HG03108 (cell line): ENCODE results near the gene POLRMT.
"Not testable (repeated sequence)": the region's sequence is repeated elsewhere in the genome, so short reads cannot be mapped to it uniquely, and the experiment has no call there.

Experiments used
- ATAC-seq: cut with Tn5 transposase; IDR thresholded peaks from one replicate; pipeline ENCODE4 v1.9.1; 2021; ENCODE audit warnings: moderate library complexity; ENCODE audit not compliant: unreplicated experiment

Gene POLRMT

DNA sequence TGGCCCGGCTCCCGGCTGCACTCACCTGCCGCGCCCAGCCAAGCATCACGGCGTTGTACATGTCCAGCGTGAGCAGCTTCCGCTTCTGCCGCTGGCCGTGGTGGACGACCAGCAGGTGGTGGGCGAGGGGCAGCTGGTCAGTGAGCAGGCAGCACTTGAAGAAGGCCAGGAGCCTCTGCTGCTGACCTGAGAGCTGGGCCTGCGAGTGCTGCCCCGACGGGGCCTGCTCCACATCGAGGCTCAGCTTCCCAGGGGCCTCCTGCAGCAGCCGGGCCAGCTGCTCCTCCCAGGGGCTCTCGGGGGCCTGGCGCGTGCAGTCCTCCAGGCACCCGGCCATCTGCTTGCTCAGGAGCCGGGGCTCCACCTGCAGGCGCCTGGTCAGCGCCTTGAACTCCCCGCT, 3.8 kb downstream of the POLRMT start:
- not testable (repeated sequence) for ATAC-seq

DNA sequence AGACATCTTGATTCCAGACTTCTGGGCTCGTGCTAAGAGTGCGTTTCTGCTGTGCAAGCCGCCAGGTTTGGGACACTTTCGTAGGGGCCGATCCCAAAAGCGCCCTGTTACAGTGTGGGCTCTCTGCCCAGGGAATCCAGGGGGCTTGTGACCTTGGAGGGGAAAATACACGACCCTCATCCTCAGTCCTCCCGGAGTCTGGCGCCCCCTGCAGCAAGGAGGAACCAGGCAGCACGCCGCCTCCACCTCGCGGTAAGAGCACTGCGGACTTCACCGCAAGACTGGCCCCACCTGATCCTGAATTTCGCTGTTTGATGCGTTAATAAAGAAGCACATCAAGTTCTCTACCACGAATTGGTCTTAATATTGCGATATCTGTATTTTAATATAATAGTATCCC, 5.2 kb downstream of the POLRMT start:
- no peak for ATAC-seq

DNA sequence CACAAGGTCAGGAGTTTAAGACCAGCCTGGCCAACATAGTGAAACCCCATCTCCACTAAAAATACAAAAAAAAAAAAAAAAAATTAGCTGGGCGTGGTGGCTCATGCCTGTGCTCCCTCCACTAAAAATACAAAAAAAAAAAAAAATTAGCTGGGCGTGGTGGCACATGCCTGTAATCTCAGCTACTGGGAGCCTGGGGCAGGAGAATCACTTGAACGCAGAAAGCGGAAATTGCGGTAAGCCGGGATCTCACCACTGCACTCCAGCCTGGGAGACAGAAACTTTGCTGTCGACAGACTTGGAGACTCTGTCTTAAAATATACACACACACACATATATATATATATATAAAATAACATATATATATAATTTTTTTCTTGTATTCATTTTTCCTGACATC, 6.8 kb downstream of the POLRMT start:
- not testable (repeated sequence) for ATAC-seq

DNA sequence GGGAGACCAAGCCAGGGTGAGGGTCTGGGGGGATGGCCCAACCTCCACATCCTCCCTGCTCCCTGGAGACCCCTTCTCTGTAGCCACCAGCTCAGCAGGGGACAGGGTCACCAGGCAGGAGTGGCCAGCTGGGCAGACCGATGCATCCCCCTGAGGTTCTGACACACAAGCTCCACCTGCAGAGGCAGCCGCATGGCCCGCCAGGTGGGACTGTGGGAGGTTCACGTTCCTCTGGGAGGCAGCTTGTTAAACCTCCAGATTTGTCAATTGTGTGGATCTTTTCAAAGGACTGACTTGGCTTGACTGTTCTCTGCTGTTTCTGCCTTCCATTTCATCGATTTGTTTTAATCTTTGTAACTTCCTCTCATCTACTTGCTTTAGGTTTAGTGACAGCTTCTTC, 8.1 kb downstream of the POLRMT start:
- no peak for ATAC-seq

DNA sequence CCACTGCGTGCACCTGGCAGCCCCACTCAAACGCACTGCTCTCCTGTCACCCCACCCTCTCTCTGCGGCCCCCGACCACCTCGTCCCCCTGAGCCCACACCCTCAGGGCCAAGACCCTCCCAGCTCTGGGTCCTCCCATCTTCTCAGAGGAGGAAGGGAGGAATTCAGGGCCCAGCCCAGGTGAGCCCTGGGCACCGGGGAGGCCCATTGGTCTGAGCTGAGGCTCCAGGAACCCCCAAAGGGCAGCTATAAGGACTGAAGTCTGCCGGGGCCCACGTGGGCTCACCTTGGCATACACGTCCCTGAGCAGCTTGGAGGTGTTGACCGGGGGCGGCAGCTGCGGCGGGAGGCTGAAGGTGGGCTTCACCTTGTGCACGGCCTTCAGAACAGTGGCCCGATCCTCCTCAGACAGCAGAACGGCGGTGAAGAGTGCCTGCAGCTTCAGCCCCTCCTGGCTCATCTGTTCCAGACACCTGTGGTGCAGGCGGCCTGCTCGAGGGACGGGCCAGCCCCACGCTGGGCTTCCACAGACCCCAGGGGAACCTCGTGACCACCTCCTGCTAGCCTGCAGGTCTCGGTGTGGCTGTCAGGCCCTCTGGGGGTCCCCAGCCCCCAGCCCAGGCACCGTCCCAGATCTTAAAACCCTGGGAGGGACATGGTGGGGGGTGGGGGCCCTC, 8.8 kb downstream of the POLRMT start:
- ATAC-seq: no peak

DNA sequence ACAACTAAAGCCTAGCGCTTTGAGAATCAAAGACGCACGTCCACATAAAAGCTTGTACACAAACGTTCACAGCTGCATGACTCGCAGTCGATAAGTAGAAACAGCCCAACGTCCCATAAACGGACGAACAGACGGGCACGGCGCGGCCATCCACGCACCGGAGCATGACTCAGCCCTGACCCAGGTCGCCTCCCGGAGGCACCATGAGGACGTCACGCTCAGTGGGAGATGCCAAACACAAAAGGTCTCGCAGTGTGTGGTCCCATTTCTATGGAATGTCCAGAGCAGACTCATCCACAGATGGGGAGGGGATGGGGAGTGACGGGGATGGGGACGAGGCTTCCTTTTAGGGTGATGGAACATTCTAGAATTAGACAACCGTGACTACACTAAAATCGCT, 9.4 kb downstream of the POLRMT start:
- no peak for ATAC-seq

DNA sequence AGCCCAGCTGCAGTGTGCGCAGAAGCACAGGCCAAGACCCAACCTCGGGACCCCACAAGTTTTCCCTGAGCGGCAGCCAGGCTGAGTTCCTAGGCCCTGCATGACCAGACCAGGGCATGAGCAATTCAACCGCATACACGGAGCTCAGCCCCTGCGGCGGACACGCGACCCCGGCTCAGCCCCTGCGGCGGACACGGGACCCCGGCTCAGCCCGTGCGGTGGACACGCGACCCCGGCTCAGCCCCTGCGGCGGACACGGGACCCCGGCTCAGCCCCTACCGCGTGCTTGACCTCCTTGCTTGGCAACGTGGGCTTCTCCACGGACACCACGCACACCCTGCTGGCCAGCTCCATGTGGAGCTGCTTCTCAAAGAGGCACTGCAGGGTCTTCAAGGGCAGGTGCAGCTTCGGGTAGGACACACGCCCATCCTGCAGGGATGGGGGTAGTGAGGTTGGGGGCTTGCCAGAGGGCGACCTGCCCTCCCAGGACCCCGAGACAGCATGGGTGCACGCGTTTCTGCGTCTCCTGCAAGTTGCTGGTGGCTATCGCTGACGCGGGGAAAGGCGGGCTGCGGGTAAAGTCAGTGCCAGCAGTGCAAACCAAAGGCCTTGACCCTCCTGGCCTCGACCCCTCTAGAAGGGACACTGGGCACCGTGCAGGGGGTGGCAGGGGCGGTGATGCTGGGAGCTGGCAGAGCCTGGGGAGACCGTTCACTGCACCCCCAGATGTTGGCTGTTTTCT, 10.0 kb downstream of the POLRMT start:
- no peak for ATAC-seq

DNA sequence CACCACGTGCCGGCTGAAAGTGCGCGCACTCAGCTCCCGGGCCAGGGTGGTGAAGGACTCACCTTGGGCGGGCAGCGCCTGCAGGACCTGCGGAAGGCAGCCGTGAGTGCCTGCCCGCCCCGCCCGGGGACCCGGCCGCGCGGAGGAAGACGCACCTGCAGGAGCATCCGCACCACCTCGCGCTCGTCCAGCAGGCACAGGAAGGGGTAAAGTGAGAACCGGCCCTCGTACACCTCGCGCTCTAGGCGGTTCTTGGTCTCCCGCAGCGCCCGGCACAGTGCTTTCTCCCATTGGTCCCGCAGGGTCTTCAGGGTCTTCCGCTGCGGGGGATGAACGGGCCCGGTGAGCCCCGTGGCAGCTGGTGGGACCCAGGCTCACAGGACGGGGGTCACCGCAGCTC, 10.7 kb downstream of the POLRMT start:
- ATAC-seq: no peak

DNA sequence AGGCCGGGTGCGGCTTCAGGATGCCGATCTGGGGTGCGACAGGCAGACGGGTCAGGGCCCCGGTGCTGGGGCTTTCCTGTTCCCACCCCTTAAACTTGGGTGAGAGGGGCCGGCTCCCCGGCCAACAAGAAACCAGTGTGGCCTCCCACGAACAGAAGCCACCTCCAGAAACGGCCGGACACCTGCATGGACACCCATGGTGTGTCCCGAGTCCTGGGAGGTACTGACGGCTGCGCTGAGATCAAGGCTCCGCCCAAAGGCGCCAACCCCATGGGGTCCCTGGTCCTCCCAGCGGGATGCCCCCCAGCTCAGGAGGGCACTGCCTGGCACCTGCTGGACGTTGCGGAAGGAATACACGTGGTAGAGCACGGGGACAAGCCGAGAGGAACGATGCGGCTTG, 11.5 kb downstream of the POLRMT start:
- ATAC-seq: no peak

DNA sequence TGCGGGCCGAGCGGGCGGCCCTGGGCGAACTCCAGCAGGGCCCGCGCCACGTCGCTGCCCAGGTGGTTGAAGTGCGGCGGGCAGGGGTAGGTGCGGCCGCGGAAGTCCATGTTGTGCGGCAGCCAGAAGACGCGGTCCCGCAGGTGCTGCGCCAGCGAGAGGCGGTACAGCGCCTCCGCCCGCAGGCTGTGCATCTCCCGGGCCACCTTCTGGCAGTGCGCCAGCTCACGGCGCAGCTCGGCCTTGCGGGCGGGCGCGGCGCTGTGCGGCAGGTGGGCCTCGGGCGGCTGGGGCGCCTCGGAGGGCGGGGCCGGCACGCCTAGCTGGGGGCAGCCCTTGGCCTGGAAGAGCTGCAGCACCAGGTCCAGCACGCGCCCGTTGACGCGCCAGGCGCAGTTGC, 12.1 kb downstream of the POLRMT start:
- not testable (repeated sequence) for ATAC-seq

DNA sequence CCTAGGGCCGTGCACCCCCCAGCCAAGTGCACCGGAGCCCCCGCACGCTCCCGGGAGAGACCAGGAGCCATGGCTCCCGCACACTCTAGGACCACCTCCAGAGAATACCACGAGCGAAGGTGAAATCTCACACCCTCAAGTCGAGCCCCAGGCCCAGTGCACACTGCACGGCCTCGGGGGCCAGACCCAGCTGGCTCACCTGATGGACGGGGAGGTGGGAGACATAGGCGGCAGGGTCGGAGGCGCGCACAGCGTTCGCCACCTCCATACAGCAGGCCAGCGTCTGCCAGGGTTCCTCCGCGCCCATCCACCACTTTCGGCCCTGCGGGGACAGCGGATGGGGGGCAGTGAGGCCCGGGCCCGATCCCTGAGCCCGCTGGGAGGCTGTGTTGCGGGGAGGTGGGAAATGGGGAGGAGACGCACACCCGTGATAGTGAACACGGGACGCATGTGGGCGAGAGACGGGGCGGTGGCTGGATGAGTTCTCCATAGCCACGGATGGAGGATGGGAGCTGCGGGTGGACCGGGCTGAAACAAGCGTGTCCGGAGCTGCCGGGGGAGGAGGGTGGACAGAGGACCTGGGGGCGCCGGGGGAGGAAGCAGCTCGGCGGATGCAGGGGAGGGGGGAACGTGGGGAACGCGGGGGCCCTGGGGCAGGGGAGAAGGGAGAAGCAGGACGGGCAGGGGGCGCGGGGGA, 13.0 kb downstream of the POLRMT start:
- no peak for ATAC-seq

DNA sequence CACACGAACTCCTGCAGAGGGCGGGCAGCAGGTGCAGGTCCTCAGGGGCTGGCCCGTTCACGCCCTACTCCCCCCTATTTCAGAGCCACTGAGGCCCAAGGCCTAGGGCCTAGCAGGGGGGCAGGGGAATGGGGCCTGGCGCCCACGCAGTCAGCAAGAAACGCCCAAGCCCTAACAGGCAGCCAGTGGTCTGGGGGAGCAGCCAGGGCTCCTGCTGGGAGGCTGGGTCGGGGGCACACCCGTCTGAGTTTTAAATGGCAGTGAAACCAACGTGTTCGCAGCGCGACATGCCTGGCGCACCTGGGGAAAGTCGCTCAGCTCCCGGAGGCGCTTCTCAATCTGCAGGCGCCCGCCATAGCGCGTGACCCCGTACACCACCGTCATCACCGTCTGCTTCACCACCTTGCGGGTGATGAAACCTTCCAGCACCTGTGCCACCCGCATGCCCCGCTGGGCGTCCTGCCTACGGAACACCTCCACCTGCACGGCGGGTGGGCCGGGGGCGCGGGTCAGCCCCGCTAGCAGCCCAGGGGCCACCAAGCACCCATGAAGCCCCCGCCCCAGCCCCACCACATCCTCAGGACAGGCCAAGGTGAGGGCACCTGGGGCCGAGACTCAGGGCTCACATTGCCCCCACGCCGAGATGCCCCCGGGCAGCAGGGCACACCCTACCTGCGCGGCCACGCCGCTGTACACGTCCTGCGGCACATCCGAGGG, 13.9 kb downstream of the POLRMT start:
- ATAC-seq: no peak

DNA sequence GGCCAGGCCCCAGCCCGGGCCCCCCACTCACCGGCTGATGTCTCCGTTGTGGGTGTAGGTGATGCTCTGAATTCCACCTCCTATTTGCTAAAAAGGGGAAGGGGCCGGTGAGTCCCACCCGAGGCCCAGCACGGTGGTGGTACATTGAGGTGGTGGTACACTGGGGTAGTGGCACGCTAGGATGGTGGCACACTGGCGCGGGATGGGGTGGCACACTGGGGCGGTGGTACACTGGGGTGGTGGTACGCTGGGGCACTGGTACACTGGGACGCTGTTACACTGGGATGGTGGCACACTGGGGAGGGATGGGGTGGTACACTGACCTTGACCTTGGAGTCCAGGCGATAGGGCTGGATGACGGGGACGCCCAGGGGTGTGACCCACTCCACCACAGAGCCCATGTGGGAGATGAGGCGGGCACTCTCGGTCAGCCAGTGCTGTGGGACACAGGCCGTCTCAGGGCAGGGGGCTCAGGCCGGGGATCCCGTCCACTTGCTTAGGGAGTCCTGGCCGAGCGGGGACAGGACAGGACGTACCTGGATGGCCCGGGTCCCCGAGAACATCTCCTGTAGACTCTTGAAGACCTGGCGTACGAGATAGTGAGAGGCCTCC, 14.6 kb downstream of the POLRMT start:
- no peak for ATAC-seq

DNA sequence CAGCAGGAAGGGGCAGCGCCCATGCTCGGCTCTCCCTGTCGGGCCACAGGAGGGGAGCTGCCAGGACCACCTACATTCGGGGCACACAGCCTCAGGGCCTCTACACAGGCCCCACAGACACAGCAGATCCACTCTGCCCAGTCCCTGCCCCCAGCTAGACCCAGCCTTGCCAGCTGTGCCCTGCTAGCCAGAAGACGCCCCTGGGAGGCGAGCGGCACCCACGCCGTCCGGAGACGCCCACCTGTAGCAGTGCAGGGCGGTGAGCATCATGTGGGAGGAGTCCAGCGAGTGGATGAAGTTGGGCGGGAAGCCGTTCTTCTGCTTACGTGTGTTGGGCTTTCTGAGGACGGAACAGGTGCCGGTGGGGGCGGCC, 15.1 kb downstream of the POLRMT start:
- no peak for ATAC-seq

DNA sequence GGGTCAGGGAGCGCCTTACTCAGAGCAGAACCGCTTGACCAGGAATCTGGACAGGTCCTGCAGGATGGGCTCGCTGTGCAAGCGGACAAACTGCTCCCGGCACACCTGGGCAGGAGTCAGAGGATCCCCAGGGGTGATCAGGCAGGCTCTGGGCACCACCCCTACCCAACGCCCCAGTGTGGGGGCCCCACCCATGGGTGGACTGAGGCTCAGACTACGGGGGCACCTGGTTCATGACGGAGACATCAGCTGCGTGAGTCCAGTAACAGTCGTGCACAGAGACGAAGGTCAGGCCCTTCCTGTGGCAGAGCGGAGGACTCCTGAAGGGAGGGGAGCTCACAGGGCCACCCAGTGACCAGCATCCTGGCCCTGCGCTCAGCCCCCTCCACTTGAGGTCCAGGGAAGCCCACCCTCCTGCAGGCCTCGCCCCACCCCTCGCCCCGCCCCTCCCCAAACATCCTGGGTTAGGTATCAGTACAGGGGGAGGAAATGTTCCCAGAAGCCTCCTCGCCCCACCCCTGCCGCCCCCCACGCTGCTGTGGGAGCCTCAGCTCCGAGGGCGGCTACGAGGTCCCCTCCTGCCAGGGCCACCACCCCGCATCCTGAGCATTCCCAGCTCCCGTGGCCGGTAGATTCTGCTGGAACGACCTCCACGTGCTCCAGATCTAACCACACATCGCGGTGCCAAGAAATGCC, 15.6 kb downstream of the POLRMT start:
- no peak for ATAC-seq

DNA sequence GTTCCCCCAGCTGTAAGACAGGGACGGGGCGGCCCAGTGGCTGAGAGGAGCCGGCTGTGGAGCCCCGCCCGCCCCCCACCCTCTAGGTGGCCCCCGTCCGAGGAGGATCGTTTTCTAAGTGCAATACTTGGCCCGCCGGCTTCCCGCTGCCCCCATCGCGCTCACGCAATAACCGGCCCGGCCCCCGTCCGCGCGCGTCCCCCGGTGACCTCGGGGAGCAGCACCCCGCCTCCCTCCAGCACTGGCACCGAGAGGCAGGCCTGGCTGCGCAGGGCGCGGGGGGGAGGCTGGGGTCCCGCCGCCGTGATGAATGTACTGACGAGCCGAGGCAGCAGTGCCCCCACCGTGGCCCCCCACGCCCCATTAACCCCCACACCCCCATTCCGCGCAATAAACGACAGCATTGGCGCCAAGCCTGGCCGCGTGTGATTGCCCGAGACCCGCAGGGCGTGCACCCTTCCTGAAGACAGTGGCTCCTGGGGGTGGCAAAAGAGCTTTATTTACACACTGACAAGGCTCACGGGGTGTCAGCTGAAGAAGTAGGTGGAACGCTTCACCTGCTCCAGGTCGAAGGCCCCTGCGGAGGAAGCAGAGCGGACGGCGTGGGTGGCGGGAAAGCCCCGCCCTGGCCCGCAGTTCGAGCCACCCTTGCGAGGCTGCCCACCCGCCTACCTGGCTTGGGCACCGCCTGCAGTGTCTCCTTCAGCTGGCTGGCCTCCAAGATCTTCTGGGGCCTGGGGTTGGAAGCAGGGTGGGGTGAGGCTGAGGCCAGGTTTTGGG, 16.4 kb downstream of the POLRMT start:
- no peak for ATAC-seq

DNA sequence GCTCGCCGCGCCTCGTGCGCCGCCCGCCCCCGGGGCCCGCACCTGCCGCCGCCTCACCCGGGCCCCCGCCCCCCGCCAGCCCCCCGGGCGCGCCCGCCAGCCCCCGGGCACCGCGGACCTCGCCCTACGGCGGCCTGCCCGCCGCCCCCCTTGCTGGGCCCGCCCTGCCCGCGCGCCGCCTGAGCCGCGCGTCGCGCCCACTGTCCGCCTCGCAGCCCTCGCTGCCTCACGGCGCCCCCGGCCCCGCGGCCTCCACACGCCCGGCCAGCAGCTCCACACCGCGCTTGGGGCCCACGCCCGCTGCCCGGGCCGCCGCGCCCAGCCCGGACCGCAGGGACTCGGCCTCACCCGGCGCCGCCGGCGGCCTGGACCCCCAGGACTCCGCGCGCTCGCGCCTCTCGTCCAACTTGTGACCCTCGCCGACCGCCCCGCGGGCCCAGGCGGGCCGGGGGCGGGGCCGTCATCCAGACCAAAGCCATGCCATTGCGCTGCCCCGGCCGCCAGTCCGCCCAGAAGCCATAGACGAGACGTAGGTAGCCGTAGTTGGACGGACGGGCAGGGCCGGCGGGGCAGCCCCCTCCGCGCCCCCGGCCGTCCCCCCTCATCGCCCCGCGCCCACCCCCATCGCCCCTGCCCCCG, 17.2 kb downstream of the POLRMT start:
- ATAC-seq: no peak

DNA sequence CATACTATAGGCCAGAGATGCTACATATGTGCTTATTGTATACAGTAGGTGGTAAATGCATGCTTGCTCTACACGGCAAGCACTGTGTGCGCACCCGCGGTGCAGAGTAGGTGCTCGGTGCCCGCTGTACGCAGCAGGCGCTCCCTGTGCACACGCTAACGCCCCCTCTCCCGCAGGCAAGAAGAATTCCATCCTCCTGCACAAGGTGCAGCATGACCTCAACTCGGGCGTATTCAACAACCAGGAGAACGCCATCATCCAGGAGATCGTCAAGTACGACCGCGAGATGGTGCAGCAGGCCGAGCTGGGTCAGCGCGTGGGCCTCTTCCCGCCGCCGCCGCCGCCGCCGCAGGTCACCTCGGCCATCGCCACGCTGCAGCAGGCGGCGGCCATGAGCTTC, 17.7 kb downstream of the POLRMT start:
- ATAC-seq: no peak
